Osteoblast (primary cell): ENCODE results near the gene FDX2. TPM values are rescaled to one million over a fixed set of nuclear protein-coding genes. Genes with fewer than 3 reads are reported as not detected.

Source experiments
- DNase-seq: peaks from one replicate; pipeline ENCODE4 v3.0.0; 2011; ENCODE audit warnings: low spot score, mixed read lengths; ENCODE audit not compliant: insufficient read length; ENCODE audit errors: missing footprints
- H2AFZ ChIP-seq: 2 replicates; pipeline ENCODE4 v1.6.0; 2011; ENCODE audit warnings: mild to moderate bottlenecking, low read length
- H3K27ac ChIP-seq: 2 replicates; pipeline ENCODE4 v1.5.1; 2011; ENCODE audit warnings: mild to moderate bottlenecking, low read depth, low read length, moderate library complexity
- H3K27me3 ChIP-seq: 2 replicates; pipeline ENCODE4 v1.6.0; 2012; ENCODE audit warnings: mild to moderate bottlenecking, control low read depth, inconsistent platforms, low read length, moderate library complexity; ENCODE audit not compliant: insufficient read depth
- H3K36me3 ChIP-seq: 2 replicates; pipeline ENCODE4 v1.5.1; 2011; ENCODE audit warnings: mild to moderate bottlenecking, low read length, control low read depth, moderate library complexity; ENCODE audit not compliant: insufficient read depth
- H3K4me1 ChIP-seq: 2 replicates; pipeline ENCODE4 v1.5.1; 2011; ENCODE audit warnings: mild to moderate bottlenecking, low read length, control low read depth, moderate library complexity; ENCODE audit not compliant: insufficient read depth
- H3K4me2 ChIP-seq: 2 replicates; pipeline ENCODE4 v1.6.0; 2011; ENCODE audit warnings: mild to moderate bottlenecking, low read length; ENCODE audit not compliant: insufficient read depth
- H3K4me3 ChIP-seq: fragments of 200-600 bp; sonication (generic); 3 replicates; pipeline ENCODE4 v1.5.1; 2012; ENCODE audit warnings: mild to moderate bottlenecking, low read length, inconsistent platforms; ENCODE audit not compliant: insufficient read depth
- H3K79me2 ChIP-seq: 2 replicates; pipeline ENCODE4 v1.6.0; 2012; ENCODE audit warnings: mild to moderate bottlenecking, low read length, control low read depth, inconsistent platforms; ENCODE audit not compliant: insufficient read depth
- H3K9me3 ChIP-seq: 2 replicates; pipeline ENCODE4 v1.5.1; 2011; ENCODE audit warnings: low read depth, low read length, control low read depth
- H4K20me1 ChIP-seq: 2 replicates; pipeline ENCODE4 v1.6.0; 2012; ENCODE audit warnings: mild to moderate bottlenecking, low read length, control low read depth; ENCODE audit not compliant: insufficient read depth
- CTCF ChIP-seq: IDR thresholded peaks from 2 replicates; pipeline ENCODE4 v1.5.1; 2011; ENCODE audit warnings: mild to moderate bottlenecking, low read depth, low read length, moderate library complexity; ENCODE audit errors: extremely low read depth
- total RNA-seq: library from RNA; depleted of rRNA; stranded (reverse); fragments of >200 nt; gene quantifications from 2 replicates; pipeline ENCODE4 v1.2.3, GENCODE V29; 2012

The FDX2 gene
- total RNA-seq, 1 donor: 17.7 TPM

- TF ChIP-seq CTCF: no peak
- peaks cover 22% of the 10 kb centered on the region for H3K36me3 ChIP-seq
- peak within 1 kb of the TSS; percentile 99 for H3K4me3 ChIP-seq
- no peaks in the 10 kb centered on the region for H3K27me3 ChIP-seq
- peak within 1 kb of the TSS; percentile 99 for H3K4me2 ChIP-seq
- H2AFZ ChIP-seq: peak within 1 kb of the TSS; percentile 96
- peaks cover 22% of the 10 kb centered on the region for H3K4me1 ChIP-seq
- peaks cover 42% of the 10 kb centered on the region for H3K79me2 ChIP-seq
- H4K20me1 ChIP-seq: peaks cover 31% of the 10 kb centered on the region
- peak; percentile 99 for DNase-seq
- no peaks in the 10 kb centered on the region for H3K9me3 ChIP-seq
- peak within 1 kb of the TSS; percentile 96 for H3K27ac ChIP-seq
Measured at GRCh38 chr19:10332965-10333757, 17.3 kb upstream of the FDX2 start, which contains the start of gene RAVER1. TSS of gene RAVER1 (minus strand) at chr19:10333529. CDS start at chr19:10333507, 22 bp downstream.

GRCh38 chr19:10332158-10332964, 16.5 kb upstream of the FDX2 start:
- Histone ChIP-seq H2AFZ (peak overlapping the region; percentile 96), H3K9me3 (no peaks in the 10 kb centered on the region)
- DNase-seq: peak; percentile 86

GRCh38 chr19:10329555-10329954, 13.7 kb upstream of the FDX2 start:
- H3K4me2 ChIP-seq: no peak overlapping the region
- H3K27me3 ChIP-seq: no peaks in the 10 kb centered on the region
- H3K4me1 ChIP-seq: peaks cover 21% of the 10 kb centered on the region
- peaks cover 51% of the 10 kb centered on the region for H3K36me3 ChIP-seq
- H3K9me3 ChIP-seq: no peaks in the 10 kb centered on the region
- no peak overlapping the region for H3K4me3 ChIP-seq
- no peak for TF ChIP-seq CTCF
- no peak overlapping the region for H3K27ac ChIP-seq
- peaks cover 52% of the 10 kb centered on the region for H3K79me2 ChIP-seq
- H4K20me1 ChIP-seq: peaks cover 38% of the 10 kb centered on the region
- no peak overlapping the region for H2AFZ ChIP-seq
- peak; percentile 35 for DNase-seq

More at GRCh38 chr19:10332158-10332964, 16.5 kb upstream of the FDX2 start:
- peak; percentile 15 for TF ChIP-seq CTCF
- H3K36me3 ChIP-seq: peaks cover 30% of the 10 kb centered on the region
- no peaks in the 10 kb centered on the region for H3K27me3 ChIP-seq
- peaks cover 22% of the 10 kb centered on the region for H3K4me1 ChIP-seq
- H3K79me2 ChIP-seq: peaks cover 50% of the 10 kb centered on the region
- peak overlapping the region; percentile 96 for H3K27ac ChIP-seq
- H3K4me3 ChIP-seq: peak overlapping the region; percentile 99
- peak overlapping the region; percentile 99 for H3K4me2 ChIP-seq
- H4K20me1 ChIP-seq: peaks cover 36% of the 10 kb centered on the region
